Stimulated activated CD4-positive, alpha-beta T cell treated with anti-CD3 and anti-CD28 coated beads, Interleukin-2, amount 100 ng/mL, for 24 hours (primary cell): ENCODE data around the gene CABLES2.
"Not testable (repeated sequence)": the region's sequence is repeated elsewhere in the genome, so short reads cannot be mapped to it uniquely, and the experiment has no call there.

Experiments used
- DNase-seq, 2 donors: peaks; one replicate each; pipeline ENCODE4 v3.0.0-alpha.2; 2020

The CABLES2 gene

GRCh38 chr20:62433658-62434497, 26.8 kb upstream of the CABLES2 start:
- DNase-seq, result no peak

- no peak for DNase-seq
Observed at GRCh38 chr20:62430866-62431447, 23.9 kb upstream of the CABLES2 start.

- DNase-seq, result no peak
Observed at GRCh38 chr20:62430311-62430853, 23.3 kb upstream of the CABLES2 start.

- no peak for DNase-seq
Observed at GRCh38 chr20:62429455-62430310, 22.6 kb upstream of the CABLES2 start.

- no peak for DNase-seq
Observed at GRCh38 chr20:62428396-62429295, 21.6 kb upstream of the CABLES2 start.

GRCh38 chr20:62428002-62428372, 20.9 kb upstream of the CABLES2 start:
- DNase-seq, result no peak

- no peak for DNase-seq
Observed at GRCh38 chr20:62427172-62428001, 20.3 kb upstream of the CABLES2 start, which contains the start of gene RBBP8NL. Gene RBBP8NL, minus strand, starts transcription at chr20:62427539. Its CDS starts 7,892 bp downstream, at chr20:62419647.

- no peak for DNase-seq
Observed at GRCh38 chr20:62426699-62427131, 19.6 kb upstream of the CABLES2 start.

- DNase-seq, result not testable (repeated sequence)
Observed at GRCh38 chr20:62426059-62426348, 18.9 kb upstream of the CABLES2 start.

- DNase-seq, result no peak
Observed at GRCh38 chr20:62425281-62426058, 18.4 kb upstream of the CABLES2 start.

- DNase-seq, result no peak
Observed at GRCh38 chr20:62424249-62425107, 17.4 kb upstream of the CABLES2 start.

GRCh38 chr20:62423326-62423706, 16.2 kb upstream of the CABLES2 start:
- DNase-seq, result no peak

- no peak for DNase-seq
Observed at GRCh38 chr20:62422636-62423325, 15.7 kb upstream of the CABLES2 start.

- DNase-seq, result no peak
Observed at GRCh38 chr20:62421716-62421990, 14.6 kb upstream of the CABLES2 start.

GRCh38 chr20:62420846-62421715, 14.0 kb upstream of the CABLES2 start:
- DNase-seq, result no peak

GRCh38 chr20:62419759-62420158, 12.7 kb upstream of the CABLES2 start:
- no peak for DNase-seq

GRCh38 chr20:62418709-62419487, 11.8 kb upstream of the CABLES2 start:
- no peak for DNase-seq
